ENCODE measurements around the gene CGB8.
"Not testable (repeated sequence)": the region's sequence is repeated elsewhere in the genome, so short reads cannot be mapped to it uniquely, and the experiment has no call there.

DNA sequence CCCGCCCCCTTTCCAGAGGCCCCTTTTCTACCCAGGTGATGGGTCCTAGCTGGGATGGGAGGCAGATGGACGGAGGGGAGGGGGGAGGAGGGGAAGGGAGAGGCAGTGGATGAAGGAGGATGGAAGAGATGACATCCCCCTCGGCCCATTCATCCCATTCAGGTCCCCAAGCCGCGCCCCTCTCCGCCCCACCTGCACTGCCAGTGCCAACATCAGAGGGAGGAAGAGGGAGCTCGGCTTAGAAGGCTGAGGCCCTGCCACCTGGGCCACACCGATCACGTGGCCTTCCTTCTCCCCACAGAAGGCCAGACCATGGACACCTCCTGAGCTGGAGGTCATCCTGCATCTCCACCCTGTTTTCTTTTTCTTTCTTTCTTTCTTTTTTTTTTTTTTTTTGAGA, 20.2 kb downstream of the CGB8 start:
- TF ChIP-seq, protein P1, sequence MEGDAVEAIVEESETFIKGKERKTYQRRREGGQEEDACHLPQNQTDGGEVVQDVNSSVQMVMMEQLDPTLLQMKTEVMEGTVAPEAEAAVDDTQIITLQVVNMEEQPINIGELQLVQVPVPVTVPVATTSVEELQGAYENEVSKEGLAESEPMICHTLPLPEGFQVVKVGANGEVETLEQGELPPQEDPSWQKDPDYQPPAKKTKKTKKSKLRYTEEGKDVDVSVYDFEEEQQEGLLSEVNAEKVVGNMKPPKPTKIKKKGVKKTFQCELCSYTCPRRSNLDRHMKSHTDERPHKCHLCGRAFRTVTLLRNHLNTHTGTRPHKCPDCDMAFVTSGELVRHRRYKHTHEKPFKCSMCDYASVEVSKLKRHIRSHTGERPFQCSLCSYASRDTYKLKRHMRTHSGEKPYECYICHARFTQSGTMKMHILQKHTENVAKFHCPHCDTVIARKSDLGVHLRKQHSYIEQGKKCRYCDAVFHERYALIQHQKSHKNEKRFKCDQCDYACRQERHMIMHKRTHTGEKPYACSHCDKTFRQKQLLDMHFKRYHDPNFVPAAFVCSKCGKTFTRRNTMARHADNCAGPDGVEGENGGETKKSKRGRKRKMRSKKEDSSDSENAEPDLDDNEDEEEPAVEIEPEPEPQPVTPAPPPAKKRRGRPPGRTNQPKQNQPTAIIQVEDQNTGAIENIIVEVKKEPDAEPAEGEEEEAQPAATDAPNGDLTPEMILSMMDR (IDR thresholded peaks at IDR 0.05) = not testable (repeated sequence)
- not testable (repeated sequence) for TF ChIP-seq POLR2A, EP300, POLR2AphosphoS5 (IDR thresholded peaks at IDR 0.05)
